ENCODE measurements around the gene RNF126. TPM values are rescaled to one million over a fixed set of nuclear protein-coding genes. Genes with fewer than 3 reads are reported as not detected.

Gene RNF126
- total RNA-seq, 2 donors from 2014 or later, result 54.6 to 74.7 TPM

DNA sequence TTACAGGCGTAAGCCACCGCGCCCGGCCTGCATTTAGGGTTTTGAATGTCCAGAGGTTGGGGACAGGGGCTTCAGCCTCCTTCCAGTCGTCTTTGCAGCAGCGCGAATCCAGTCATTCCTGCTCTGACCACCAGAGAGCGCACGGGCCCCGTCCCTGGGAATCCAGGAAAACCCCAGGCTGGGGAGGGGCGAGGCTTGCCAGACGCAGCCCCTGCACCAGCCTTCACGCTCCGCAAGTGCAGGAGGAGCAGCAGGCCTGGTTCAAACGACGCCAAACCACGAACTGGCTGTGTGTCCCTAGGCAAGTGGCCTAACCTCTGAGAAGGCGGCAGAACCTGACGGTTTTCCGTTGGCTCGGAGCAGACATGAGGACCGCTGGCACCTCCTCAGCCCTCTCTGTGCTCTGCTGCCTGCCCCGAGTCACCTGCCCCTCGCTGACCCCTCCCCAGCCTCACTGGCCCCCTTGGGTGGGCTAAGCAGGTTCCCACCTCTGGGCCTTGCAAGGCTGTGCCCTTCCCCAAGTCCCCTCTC lies 2.0 kb upstream of the RNF126 start:
- no peaks in the 10 kb centered on the region for H3K27me3 ChIP-seq
- H3K4me1 ChIP-seq, result peaks cover 18% of the 10 kb centered on the region
- H3K9me3 ChIP-seq, result no peaks in the 10 kb centered on the region
- intact Hi-C loops (cut with DNase I), result loop anchor here (1.0 to 10.0 kb wide), 2 partner anchors 68 to 80 kb away; partner anchors contain the start of gene HCN2
- TF ChIP-seq, protein P1, sequence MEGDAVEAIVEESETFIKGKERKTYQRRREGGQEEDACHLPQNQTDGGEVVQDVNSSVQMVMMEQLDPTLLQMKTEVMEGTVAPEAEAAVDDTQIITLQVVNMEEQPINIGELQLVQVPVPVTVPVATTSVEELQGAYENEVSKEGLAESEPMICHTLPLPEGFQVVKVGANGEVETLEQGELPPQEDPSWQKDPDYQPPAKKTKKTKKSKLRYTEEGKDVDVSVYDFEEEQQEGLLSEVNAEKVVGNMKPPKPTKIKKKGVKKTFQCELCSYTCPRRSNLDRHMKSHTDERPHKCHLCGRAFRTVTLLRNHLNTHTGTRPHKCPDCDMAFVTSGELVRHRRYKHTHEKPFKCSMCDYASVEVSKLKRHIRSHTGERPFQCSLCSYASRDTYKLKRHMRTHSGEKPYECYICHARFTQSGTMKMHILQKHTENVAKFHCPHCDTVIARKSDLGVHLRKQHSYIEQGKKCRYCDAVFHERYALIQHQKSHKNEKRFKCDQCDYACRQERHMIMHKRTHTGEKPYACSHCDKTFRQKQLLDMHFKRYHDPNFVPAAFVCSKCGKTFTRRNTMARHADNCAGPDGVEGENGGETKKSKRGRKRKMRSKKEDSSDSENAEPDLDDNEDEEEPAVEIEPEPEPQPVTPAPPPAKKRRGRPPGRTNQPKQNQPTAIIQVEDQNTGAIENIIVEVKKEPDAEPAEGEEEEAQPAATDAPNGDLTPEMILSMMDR (IDR thresholded peaks at IDR 0.05), result peak; percentile 95
- no peak overlapping the region for H3K27ac ChIP-seq
- DNase-seq, result peak; percentile 90
- peak overlapping the region; percentile 8 for H3K4me3 ChIP-seq
- no peak overlapping the region for H3K9ac ChIP-seq (ENCODE audit: low read depth in 2 of 2, low read length in 2 of 2)
- no peaks in the 10 kb centered on the region for H3K36me3 ChIP-seq

- Histone ChIP-seq H3K36me3 (peaks cover under 1% of the 10 kb centered on the region), H3K9me3 (no peaks in the 10 kb centered on the region), H3K9ac (ENCODE audit: low read depth in 2 of 2, low read length in 2 of 2) (peak overlapping the region; percentile 80 to 82), H3K27ac (peak overlapping the region; percentile 83), H3K27me3 (no peaks in the 10 kb centered on the region), H3K4me1 (peaks cover 30% of the 10 kb centered on the region), H3K4me3 (peak overlapping the region; percentile 100)
- DNase-seq, result no peak
- intact Hi-C loops (cut with DNase I), result loop anchor here (1.0 to 10.0 kb wide), 2 partner anchors 70 to 79 kb away; partner anchors contain the start of gene HCN2
- TF ChIP-seq, protein P1 (IDR thresholded peaks at IDR 0.05), result no peak
These were observed 686 bp upstream of the RNF126 start for GRCh38 chr19:663682-664117.

- H3K4me3 ChIP-seq, result peak overlapping the region; percentile 100
- H3K36me3 ChIP-seq, result peaks cover 6% of the 10 kb centered on the region
- peak overlapping the region; percentile 89 for H3K27ac ChIP-seq
- DNase-seq, result peak; percentile 80
- H3K9ac ChIP-seq (ENCODE audit: low read depth in 2 of 2, low read length in 2 of 2), result peak overlapping the region; percentile 89 to 97
- intact Hi-C loops (cut with DNase I), result loop anchor here (10.0 kb wide), 1 partner anchor 78 kb away; the partner anchor contains the start of gene HCN2
- H3K9me3 ChIP-seq, result no peaks in the 10 kb centered on the region
- H3K27me3 ChIP-seq, result no peaks in the 10 kb centered on the region
- peaks cover 34% of the 10 kb centered on the region for H3K4me1 ChIP-seq
- TF ChIP-seq, protein P1 (IDR thresholded peaks at IDR 0.05), result no peak
These were observed 630 bp downstream of the RNF126 start for GRCh38 chr19:662207-662961.

- Histone ChIP-seq H3K4me1 (peaks cover 34% of the 10 kb centered on the region), H3K9ac (ENCODE audit: low read depth in 2 of 2, low read length in 2 of 2) (peak overlapping the region; percentile 89 to 97), H3K9me3 (no peaks in the 10 kb centered on the region), H3K27ac (peak overlapping the region; percentile 89), H3K4me3 (peak overlapping the region; percentile 100), H3K27me3 (no peaks in the 10 kb centered on the region), H3K36me3 (peaks cover 6% of the 10 kb centered on the region)
- peak; percentile 72 for DNase-seq
- TF ChIP-seq, protein P1 (IDR thresholded peaks at IDR 0.05), result no peak
- intact Hi-C loops (cut with DNase I), result loop anchor here (10.0 kb wide), 1 partner anchor 77 kb away; the partner anchor contains the start of gene HCN2
These were observed 1.4 kb downstream of the RNF126 start for GRCh38 chr19:661427-662196.

DNA sequence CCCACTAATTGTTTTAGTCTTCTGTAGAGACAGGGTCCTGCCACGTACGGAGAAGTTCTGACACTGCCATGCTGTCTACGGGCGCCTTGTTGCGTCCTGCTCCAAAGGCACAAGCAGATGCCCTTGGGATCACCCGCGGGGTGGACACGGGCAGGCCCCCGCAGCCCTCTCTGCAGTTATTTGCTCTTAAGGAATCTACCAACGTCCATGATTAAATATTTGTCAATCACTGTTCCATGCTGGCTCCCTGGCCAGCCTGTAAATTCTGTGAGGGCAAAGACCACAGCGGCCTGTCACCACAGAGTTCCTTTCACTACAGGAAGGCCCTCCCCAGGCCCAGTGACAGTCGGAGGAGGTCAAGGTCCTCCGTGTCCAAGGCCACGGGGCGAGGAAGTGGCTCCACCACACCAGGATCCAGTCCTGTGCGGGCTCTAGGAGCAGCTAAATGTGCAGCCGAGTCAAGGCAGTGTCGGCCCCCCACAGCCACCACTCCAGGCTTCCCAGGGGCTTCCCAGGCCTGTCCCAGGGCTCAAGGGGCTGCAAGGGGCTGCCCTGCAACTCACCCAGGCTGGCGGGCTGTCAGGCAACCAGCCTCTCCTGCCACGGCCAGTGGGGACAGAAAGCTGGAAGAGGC lies 2.1 kb downstream of the RNF126 start:
- Histone ChIP-seq H3K36me3 (peaks cover 6% of the 10 kb centered on the region), H3K9me3 (no peaks in the 10 kb centered on the region), H3K27ac (peak overlapping the region; percentile 89), H3K27me3 (no peaks in the 10 kb centered on the region), H3K9ac (ENCODE audit: low read depth in 2 of 2, low read length in 2 of 2) (peak overlapping the region; percentile 89 to 97), H3K4me1 (peaks cover 34% of the 10 kb centered on the region), H3K4me3 (peak overlapping the region; percentile 100)
- TF ChIP-seq, protein P1 (IDR thresholded peaks at IDR 0.05), result no peak
- intact Hi-C loops (cut with DNase I), result loop anchor here (10.0 kb wide), 1 partner anchor 76 kb away; the partner anchor contains the start of gene HCN2
- DNase-seq, result peak; percentile 79
